Urothelium cell line (cell line): Measurements from ENCODE around the gene FOXL2NB.

Source experiments
- DNase-seq: peaks from one replicate; pipeline ENCODE4 v3.0.0; 2011; ENCODE audit warnings: low spot score, mixed read lengths
- FAIRE-seq: peaks from 2 replicates; lab custom pipeline; 2011; peaks lifted over from hg19 to GRCh38; lab: Jason Lieb, UNC

Gene FOXL2NB

DNA sequence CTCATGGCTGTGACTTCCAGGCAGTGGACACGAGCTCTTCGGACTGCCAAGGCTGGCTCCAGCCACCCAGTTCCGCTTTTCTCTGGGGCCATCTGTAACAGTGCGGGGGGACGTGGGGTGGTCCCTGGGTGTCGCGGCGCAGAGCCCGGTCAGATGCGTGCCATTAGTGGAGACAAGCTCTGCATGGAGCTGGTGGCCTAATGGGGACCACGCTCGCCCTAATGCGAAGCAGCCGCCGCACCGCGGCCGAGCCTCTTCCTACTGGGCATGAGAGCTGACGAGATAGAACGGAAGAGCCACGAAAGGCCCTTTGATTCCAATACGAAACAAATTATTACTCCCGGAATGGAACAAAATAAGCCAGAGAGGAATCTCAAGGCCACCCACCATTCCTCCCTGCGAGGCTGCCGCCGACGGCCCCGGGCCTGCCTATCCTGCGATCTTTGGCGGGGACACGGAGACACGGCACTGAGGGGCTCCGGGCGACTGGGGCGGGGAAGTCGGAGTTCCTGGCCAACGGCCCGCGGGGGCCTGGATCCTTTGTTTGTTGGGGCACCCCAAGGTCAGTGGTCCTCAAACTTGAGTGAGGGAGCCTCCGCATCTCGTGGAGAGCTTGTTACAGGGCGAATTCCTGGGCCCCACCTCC is 18.2 kb upstream of the FOXL2NB start:
- FAIRE-seq (no peak), DNase-seq (no peak)

DNA sequence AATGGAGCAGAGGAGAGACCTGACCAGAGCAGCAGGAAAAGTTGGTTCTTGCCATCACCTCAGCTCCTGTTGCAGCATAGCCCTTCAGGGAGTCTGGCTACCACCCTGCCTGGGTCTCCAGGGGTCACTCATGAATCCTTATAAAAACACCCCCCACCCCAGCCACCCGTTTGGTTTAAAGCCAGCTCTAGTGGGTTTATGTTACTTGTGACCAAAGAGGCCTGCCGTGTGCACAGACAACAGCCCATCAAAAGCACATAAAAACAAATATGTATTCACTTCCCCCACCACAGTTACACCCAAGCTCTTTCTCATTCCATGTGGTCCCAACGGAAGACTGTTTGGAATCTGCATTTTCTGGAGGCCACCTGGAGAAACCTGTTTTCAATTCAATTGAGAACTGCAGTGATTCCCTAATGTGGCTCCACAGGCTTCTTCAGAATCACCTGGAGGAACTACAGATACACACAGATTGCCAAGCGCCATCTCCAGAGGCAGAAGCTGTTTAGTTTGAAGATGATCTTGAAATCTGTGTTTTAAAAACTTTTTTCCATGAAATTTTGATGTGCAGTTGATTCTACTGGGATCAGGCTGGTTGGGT is 13.8 kb upstream of the FOXL2NB start:
- FAIRE-seq, result no peak
- no peak for DNase-seq

- FAIRE-seq (no peak), DNase-seq (no peak)
Measured at GRCh38 chr3:138933981-138934691, 12.9 kb upstream of the FOXL2NB start.

- FAIRE-seq (no peak), DNase-seq (no peak)
Measured at GRCh38 chr3:138935505-138935862, 11.5 kb upstream of the FOXL2NB start.

GRCh38 chr3:138935863-138936740 is 10.9 kb upstream of the FOXL2NB start:
- FAIRE-seq (no peak), DNase-seq (peak; percentile 85)

- FAIRE-seq (no peak), DNase-seq (no peak)
Measured at GRCh38 chr3:138936741-138937689, 10.0 kb upstream of the FOXL2NB start.

GRCh38 chr3:138937690-138938055 is 9.3 kb upstream of the FOXL2NB start:
- FAIRE-seq, result no peak
- no peak for DNase-seq

GRCh38 chr3:138938056-138938876 is 8.8 kb upstream of the FOXL2NB start:
- DNase-seq (no peak), FAIRE-seq (no peak)

GRCh38 chr3:138938877-138939560 is 8.0 kb upstream of the FOXL2NB start:
- DNase-seq, result no peak
- no peak for FAIRE-seq

GRCh38 chr3:138939561-138940241 is 7.3 kb upstream of the FOXL2NB start:
- FAIRE-seq (no peak), DNase-seq (no peak)

DNA sequence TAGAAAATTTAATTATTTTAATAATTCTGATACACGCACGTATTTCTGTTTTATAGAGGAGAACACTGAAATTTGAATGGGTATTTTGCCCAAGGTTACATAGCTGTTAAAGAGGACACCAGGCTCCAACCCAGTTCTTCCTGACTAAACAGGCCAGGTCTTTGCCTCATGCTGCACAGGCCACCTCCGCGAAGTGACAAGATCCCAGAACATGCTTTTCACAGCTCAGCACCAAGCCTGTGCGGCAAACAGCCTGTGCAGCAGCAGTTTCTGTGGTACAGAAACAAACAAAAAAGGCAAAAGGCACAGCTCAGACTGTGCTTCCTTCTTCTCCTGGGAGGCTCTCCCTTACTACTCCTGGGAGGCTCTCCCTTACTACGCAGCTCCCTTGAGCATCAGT is 6.6 kb upstream of the FOXL2NB start:
- FAIRE-seq (no peak), DNase-seq (no peak)

DNA sequence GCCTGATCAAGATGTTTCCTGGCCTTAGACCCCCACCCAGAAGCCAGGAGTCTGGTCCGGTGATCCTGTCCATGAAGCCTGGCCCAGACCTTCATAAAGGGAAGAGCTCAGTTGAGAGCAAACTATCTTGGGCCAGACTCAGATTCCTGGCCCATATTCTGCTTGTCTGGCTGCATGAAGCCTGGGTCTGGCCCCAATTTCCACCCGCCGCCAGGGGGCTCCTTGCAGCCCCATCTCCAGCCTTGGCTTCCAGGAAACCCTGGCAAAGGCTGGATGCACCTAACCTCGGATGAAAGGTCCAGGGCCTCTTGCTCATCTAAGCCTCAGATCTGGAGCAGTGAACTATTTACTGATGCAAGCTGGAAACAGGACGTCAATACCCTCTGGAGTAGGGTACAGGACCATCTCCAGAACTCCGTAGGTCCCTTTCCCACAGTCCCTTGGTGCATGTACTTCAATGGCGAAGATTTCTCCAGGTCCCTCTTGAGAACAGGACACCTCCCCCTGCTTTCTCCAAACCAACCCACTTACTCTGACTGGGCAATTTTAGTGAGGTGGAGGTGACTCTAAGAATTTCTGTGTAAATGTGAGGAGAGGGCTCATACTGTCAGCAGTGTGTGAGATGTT is 5.6 kb upstream of the FOXL2NB start:
- FAIRE-seq (no peak), DNase-seq (peak; percentile 43)

DNA sequence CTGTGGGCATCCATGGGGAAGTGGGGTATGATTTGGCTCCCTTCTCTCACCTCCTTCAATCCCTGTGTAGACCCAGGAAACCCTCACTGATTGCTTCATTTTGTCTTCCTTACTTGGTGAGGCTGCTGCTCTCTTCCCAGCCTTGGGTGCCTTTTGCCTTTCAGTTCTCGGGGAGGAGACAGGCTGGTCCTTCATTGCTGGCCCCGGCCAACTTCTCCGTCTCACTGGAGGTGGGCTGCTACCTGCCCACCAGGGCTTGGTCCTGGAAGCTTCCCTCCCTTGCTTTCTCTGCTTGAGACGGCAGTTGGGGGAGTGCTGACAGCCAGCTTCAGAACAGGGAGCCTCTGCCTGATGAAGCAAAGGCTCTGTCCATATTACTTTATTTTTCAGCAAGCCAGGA is 4.7 kb upstream of the FOXL2NB start:
- no peak for DNase-seq
- FAIRE-seq, result no peak

DNA sequence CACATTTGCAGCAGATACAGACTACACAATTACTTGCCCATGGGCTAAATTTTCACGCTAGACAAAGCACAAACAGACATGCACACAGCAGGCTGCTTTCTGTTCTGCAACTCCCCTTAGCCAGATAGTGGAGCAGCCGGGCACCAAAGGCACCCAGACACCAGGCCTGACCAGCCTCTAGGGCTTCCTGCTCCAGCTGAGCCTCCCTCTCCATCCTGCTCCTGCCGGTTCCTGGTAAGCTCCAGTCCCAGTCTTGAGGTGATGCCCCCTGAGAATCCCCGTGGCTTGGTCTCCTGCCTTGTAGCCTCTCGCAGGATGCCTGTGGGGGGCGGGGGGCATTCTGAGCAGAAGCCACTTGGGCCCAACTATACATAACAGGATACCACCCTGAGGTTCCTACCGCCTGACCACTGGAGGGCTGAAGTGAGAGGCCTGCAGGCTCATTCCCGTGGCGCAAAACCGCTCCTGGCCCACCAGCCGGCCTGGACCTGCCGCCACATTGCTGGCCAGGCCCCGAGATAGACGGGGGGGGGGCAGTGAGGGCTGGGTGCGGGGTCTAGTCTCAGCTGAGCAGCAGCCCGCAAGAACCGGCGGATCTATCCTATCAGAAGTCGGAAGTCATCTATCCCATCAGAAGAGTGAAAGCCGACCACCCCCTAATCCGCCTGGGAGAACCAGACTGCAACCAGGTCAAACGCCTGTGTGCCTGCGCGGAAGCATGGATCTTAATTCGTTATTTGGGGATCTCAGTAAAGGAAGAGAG is 4.0 kb upstream of the FOXL2NB start:
- no peak for FAIRE-seq
- no peak for DNase-seq

- DNase-seq (no peak), FAIRE-seq (no peak)
Measured at GRCh38 chr3:138943724-138944653, 3.0 kb upstream of the FOXL2NB start.

DNA sequence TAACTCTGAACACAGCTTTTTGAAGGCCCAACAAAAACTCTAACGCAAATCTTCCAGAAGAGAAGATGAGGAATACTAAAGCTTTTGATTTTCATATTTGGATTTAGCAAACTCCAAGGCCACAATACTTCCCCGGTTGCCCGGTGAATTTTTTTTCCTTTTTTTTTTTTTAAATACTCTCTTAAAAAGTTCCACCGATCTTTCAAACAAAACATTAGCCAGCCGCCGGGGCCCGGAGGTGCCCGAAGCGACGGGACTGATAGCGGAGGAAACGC is 2.4 kb upstream of the FOXL2NB start:
- DNase-seq (no peak), FAIRE-seq (no peak)
